Measurements from ENCODE around the gene NPR1.

DNA sequence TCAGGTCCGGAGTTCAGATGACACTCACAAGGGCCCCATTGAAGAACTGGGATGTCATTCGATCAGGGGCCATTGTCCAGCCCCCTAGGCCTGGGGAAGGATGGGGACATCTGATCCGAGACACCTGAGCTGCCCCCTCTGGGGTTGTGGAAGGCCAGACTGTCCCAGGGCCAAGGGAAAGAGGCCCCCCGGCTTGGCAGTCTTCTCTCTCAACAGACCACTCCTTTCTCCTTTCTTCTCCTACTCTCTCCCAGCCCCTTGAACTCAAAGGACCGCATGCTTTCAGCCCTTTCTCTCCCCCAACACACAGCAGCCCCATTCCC, 49.2 kb upstream of the NPR1 start:
- TF ChIP-seq, protein P1, sequence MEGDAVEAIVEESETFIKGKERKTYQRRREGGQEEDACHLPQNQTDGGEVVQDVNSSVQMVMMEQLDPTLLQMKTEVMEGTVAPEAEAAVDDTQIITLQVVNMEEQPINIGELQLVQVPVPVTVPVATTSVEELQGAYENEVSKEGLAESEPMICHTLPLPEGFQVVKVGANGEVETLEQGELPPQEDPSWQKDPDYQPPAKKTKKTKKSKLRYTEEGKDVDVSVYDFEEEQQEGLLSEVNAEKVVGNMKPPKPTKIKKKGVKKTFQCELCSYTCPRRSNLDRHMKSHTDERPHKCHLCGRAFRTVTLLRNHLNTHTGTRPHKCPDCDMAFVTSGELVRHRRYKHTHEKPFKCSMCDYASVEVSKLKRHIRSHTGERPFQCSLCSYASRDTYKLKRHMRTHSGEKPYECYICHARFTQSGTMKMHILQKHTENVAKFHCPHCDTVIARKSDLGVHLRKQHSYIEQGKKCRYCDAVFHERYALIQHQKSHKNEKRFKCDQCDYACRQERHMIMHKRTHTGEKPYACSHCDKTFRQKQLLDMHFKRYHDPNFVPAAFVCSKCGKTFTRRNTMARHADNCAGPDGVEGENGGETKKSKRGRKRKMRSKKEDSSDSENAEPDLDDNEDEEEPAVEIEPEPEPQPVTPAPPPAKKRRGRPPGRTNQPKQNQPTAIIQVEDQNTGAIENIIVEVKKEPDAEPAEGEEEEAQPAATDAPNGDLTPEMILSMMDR (conservative IDR thresholded peaks at IDR 0.05; ENCODE audit: low read depth, low read length): no peak
- no peak for TF ChIP-seq EZH2 (IDR thresholded peaks at IDR 0.05; ENCODE audit: borderline replicate concordance, low read depth, low read length, poor library complexity, severe bottlenecking)
